HG03354 (cell line): ENCODE measurements around the gene RHOXF1.
"Not testable (repeated sequence)": the region's sequence is repeated elsewhere in the genome, so short reads cannot be mapped to it uniquely, and the experiment has no call there.

Source experiments
- ATAC-seq: cut with Tn5 transposase; IDR thresholded peaks from one replicate; pipeline ENCODE4 v1.9.1; 2021; ENCODE audit warnings: mild to moderate bottlenecking; ENCODE audit not compliant: unreplicated experiment, poor library complexity, severe bottlenecking

Gene RHOXF1

GRCh38 chrX:120087289-120088017 lies 28.3 kb downstream of the RHOXF1 start:
- ATAC-seq: no peak

GRCh38 chrX:120085553-120086185 lies 30.0 kb downstream of the RHOXF1 start:
- ATAC-seq: not testable (repeated sequence)

DNA sequence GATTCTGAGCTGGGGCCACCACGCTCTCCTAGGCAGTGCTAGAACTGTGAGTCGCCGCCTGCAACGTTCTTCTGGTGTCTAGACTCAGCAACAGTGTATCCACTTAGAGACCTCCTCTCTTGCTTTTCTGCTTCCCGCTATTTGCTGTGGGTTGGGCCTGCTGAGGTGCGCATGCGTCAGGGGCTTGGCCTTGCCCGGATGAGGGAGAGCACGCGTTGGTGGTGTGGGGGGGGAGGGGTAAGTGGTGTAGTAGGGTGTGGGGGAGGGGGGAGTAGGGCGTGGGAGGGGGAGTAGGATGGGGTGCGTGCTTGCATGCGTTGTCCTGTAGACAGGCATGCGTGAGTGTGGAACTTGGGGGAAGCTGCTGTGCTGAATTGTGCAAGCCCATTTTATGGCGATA lies 38.1 kb downstream of the RHOXF1 start, which contains the start of gene RHOXF2B:
Gene RHOXF2B, minus strand, starts transcription at position 101 of the 400 bp plus-strand sequence. CDS start 138 bp downstream, outside the sequence.
- ATAC-seq: not testable (repeated sequence)

GRCh38 chrX:120066169-120066568 lies 49.5 kb downstream of the RHOXF1 start:
- ATAC-seq: not testable (repeated sequence)
